ENCODE measurements around the gene SHC4. TPM values are rescaled to one million over a fixed set of nuclear protein-coding genes. Genes with fewer than 3 reads are reported as not detected.
"Not testable (repeated sequence)": the region's sequence is repeated elsewhere in the genome, so short reads cannot be mapped to it uniquely, and the experiment has no call there.

SHC4 gene
- polyA plus RNA-seq, 3 donors from 2014 or later: 0.10 to 0.19 TPM; not detected in 1

DNA sequence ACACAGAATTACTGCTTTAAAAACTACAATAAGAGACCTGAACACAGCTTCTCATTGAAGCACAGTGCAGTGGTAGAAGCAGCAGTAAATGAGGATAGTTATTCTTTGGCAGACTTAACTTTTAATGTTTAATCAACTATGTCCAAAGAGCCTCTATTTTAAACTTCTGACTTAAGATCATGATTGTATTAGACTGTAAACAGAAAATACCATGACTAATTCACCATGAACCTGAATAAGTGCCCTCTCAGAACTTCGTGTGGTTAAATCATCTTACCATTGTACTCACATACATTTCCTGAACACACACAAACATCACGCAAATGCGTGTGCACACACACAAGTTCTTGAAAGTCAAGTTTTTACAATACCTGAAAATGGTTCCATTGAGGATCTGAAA is 166.8 kb downstream of the SHC4 start:
- Mint-ChIP-seq H3K27me3 (ENCODE audit: low read depth in 3 of 3) (no peaks in the 10 kb centered on the region), H3K36me3 (peaks cover 0 to 13% (median 8%) of the 10 kb centered on the region in 3 donors), H3K4me3 (peak overlapping the region in 3 of 5 donors; percentile 21 to 51 (median 29)), H3K9me3 (no peaks in the 10 kb centered on the region), H3K4me1 (peaks cover 30 to 46% of the 10 kb centered on the region in 2 donors), H3K27ac (peak overlapping the region in 5 of 6 donors; percentile 29 to 83 (median 77))
- no peak for DNase-seq

DNA sequence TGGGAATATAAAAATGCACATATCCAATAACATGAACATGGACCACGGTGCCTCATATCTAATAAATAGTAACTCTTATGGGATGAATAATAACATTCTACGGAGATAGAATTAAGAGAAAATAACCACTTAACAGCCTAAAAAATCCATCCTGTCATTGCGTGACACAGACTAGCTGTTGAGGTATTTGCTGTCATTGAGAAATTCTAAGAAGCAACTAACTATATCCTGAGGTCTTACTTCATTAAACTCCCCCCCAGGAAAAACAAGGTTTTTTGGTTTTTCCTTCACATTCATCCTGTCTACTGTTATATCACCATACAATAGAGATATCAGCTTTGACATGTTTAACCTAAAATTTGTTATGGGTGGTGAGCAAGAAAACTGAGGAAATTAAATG is 167.2 kb downstream of the SHC4 start:
- peaks cover 0 to 13% (median 8%) of the 10 kb centered on the region in 3 donors for H3K36me3 Mint-ChIP-seq
- H3K27ac Mint-ChIP-seq: peak overlapping the region in 3 of 6 donors; percentile 72 to 83 (median 77)
- DNase-seq: no peak
- no peaks in the 10 kb centered on the region for H3K9me3 Mint-ChIP-seq
- H3K4me3 Mint-ChIP-seq: peak overlapping the region in 2 of 5 donors; percentile 21 to 29
- peaks cover 30 to 46% of the 10 kb centered on the region in 2 donors for H3K4me1 Mint-ChIP-seq
- no peaks in the 10 kb centered on the region for H3K27me3 Mint-ChIP-seq (ENCODE audit: low read depth in 3 of 3)

DNA sequence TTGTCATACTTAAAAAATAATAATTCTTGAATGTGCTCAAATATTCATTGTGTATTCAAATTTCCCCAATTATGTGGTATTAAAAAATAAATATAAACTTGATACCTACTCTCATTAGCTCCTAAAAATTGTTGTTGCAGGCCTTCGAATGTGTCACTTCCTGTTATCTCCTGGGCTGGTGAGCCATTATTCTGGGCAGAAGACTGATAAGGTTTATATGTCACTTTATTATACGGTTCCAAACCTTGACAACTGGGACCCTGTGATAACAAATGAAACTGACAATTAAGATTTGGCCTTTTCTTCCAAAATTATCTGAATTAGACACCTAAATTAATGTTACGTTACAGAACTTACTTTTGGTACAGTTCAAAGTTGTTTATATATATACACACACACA is 167.8 kb downstream of the SHC4 start:
- no peaks in the 10 kb centered on the region for H3K27me3 Mint-ChIP-seq (ENCODE audit: low read depth in 3 of 3)
- no peak for DNase-seq
- peaks cover 0 to 13% (median 8%) of the 10 kb centered on the region in 3 donors for H3K36me3 Mint-ChIP-seq
- H3K4me1 Mint-ChIP-seq: peaks cover 26 to 40% of the 10 kb centered on the region in 2 donors
- H3K27ac Mint-ChIP-seq: no peak overlapping the region
- no peaks in the 10 kb centered on the region for H3K9me3 Mint-ChIP-seq
- H3K4me3 Mint-ChIP-seq: no peak overlapping the region

GRCh38 chr15:48794697-48795134 is 169.0 kb downstream of the SHC4 start:
- Mint-ChIP-seq H3K9me3 (no peaks in the 10 kb centered on the region), H3K27me3 (ENCODE audit: low read depth in 3 of 3) (no peaks in the 10 kb centered on the region), H3K4me1 (peaks cover 26 to 39% of the 10 kb centered on the region in 2 donors), H3K4me3 (peak overlapping the region; percentile 0 to 59 (median 42)), H3K36me3 (peaks cover 4 to 19% (median 17%) of the 10 kb centered on the region in 3 donors), H3K27ac (peak overlapping the region; percentile 35 to 88 (median 73))
- no peak for DNase-seq

GRCh38 chr15:48792408-48792807 is 171.3 kb downstream of the SHC4 start:
- Mint-ChIP-seq H3K4me3 (no peak overlapping the region), H3K27ac (no peak overlapping the region), H3K27me3 (ENCODE audit: low read depth in 3 of 3) (no peaks in the 10 kb centered on the region), H3K9me3 (no peaks in the 10 kb centered on the region), H3K4me1 (peaks cover 23 to 33% of the 10 kb centered on the region in 2 donors), H3K36me3 (peaks cover 7 to 28% (median 27%) of the 10 kb centered on the region in 3 donors)
- no peak for DNase-seq

- not testable (repeated sequence) for H3K27me3 Mint-ChIP-seq (ENCODE audit: low read depth in 3 of 3); H3K4me3 Mint-ChIP-seq; H3K9me3 Mint-ChIP-seq; DNase-seq; H3K27ac Mint-ChIP-seq
- H3K4me1 Mint-ChIP-seq: peaks cover 8 to 15% of the 10 kb centered on the region in 2 donors
- peaks cover 7 to 31% (median 28%) of the 10 kb centered on the region in 3 donors for H3K36me3 Mint-ChIP-seq
These were observed 173.1 kb downstream of the SHC4 start for GRCh38 chr15:48790466-48791115.

- Mint-ChIP-seq H3K27ac (no peak overlapping the region), H3K27me3 (ENCODE audit: low read depth in 3 of 3) (peaks cover 0 to under 1% (median 0%) of the 10 kb centered on the region in 3 donors), H3K36me3 (peaks cover 25 to 48% (median 39%) of the 10 kb centered on the region in 3 donors), H3K4me1 (no peaks in the 10 kb centered on the region), H3K9me3 (no peaks in the 10 kb centered on the region), H3K4me3 (no peak overlapping the region)
- no peak for DNase-seq
These were observed 178.0 kb downstream of the SHC4 start for GRCh38 chr15:48785712-48786111.

GRCh38 chr15:48785195-48785594 is 178.5 kb downstream of the SHC4 start:
- no peak overlapping the region for H3K4me3 Mint-ChIP-seq
- no peaks in the 10 kb centered on the region for H3K4me1 Mint-ChIP-seq
- peaks cover 26 to 48% (median 43%) of the 10 kb centered on the region in 3 donors for H3K36me3 Mint-ChIP-seq
- H3K27ac Mint-ChIP-seq: no peak overlapping the region
- peaks cover 0 to 3% (median 0%) of the 10 kb centered on the region in 3 donors for H3K27me3 Mint-ChIP-seq (ENCODE audit: low read depth in 3 of 3)
- no peak for DNase-seq
- no peaks in the 10 kb centered on the region for H3K9me3 Mint-ChIP-seq

DNA sequence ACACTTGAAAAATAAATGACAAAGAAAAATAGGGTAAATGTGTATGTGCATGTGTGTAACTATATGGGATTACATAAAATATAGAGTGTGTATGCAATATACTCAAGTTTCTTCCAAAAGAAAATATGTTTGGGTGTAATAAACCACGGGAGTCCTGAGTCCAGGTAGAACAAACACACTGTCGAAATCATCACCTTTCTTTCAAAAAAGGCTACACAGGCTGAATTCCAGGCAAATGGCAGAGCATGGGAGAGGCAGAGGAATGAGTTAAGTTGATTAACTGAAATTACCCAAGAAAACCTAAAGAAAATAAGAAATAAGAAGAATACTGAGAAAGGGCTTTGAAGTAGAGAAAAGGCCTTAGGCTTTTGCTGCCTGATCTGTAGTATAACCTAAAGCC is 179.0 kb downstream of the SHC4 start:
- no peak overlapping the region for H3K4me3 Mint-ChIP-seq
- peaks cover 25 to 49% (median 44%) of the 10 kb centered on the region in 3 donors for H3K36me3 Mint-ChIP-seq
- H3K27ac Mint-ChIP-seq: no peak overlapping the region
- no peak for DNase-seq
- H3K27me3 Mint-ChIP-seq (ENCODE audit: low read depth in 3 of 3): peaks cover 0 to 3% (median 0%) of the 10 kb centered on the region in 3 donors
- H3K4me1 Mint-ChIP-seq: no peaks in the 10 kb centered on the region
- H3K9me3 Mint-ChIP-seq: no peaks in the 10 kb centered on the region

DNA sequence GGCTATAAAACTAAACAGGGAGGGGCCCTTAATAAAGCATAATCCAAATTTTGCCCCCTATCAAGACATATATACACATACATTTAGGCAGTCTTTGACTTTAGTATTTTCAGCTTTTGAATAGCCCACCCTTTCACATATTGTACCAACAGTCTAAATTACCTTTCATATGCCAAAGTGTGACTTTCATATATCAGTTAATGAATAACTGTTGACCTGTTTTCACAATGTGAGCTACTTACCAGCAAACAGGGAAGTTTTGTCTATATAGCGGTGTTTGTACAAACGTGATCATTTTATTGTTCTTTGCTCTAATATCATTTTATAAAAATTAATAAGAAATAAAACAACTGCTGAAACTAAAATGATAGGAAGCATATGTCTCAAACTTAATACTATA is 180.8 kb downstream of the SHC4 start:
- Mint-ChIP-seq H3K9me3 (no peaks in the 10 kb centered on the region), H3K27ac (no peak overlapping the region), H3K27me3 (ENCODE audit: low read depth in 3 of 3) (peaks cover 0 to 3% (median 0%) of the 10 kb centered on the region in 3 donors), H3K4me1 (no peaks in the 10 kb centered on the region), H3K4me3 (no peak overlapping the region), H3K36me3 (peaks cover 24 to 48% (median 44%) of the 10 kb centered on the region in 3 donors)
- no peak for DNase-seq

GRCh38 chr15:48781481-48782081 is 182.1 kb downstream of the SHC4 start:
- no peak overlapping the region for H3K4me3 Mint-ChIP-seq
- H3K27ac Mint-ChIP-seq: no peak overlapping the region
- H3K27me3 Mint-ChIP-seq (ENCODE audit: low read depth in 3 of 3): peaks cover 0 to 3% (median 0%) of the 10 kb centered on the region in 3 donors

GRCh38 chr15:48781017-48781416 is 182.7 kb downstream of the SHC4 start:
- H3K36me3 Mint-ChIP-seq: peaks cover 24 to 45% (median 39%) of the 10 kb centered on the region in 3 donors
- no peak overlapping the region for H3K4me3 Mint-ChIP-seq
- no peak overlapping the region for H3K27ac Mint-ChIP-seq
- H3K4me1 Mint-ChIP-seq: no peaks in the 10 kb centered on the region
- H3K27me3 Mint-ChIP-seq (ENCODE audit: low read depth in 3 of 3): peaks cover 0 to 3% (median 0%) of the 10 kb centered on the region in 3 donors
- H3K9me3 Mint-ChIP-seq: no peaks in the 10 kb centered on the region
- no peak for DNase-seq

More at GRCh38 chr15:48781481-48782081, 182.1 kb downstream of the SHC4 start:
- no peaks in the 10 kb centered on the region for H3K4me1 Mint-ChIP-seq
- H3K9me3 Mint-ChIP-seq: no peaks in the 10 kb centered on the region
- no peak for DNase-seq
- peaks cover 24 to 45% (median 41%) of the 10 kb centered on the region in 3 donors for H3K36me3 Mint-ChIP-seq

- no peak for DNase-seq
- no peaks in the 10 kb centered on the region for H3K4me1 Mint-ChIP-seq
- no peak overlapping the region for H3K27ac Mint-ChIP-seq
- H3K36me3 Mint-ChIP-seq: peaks cover 20 to 48% (median 42%) of the 10 kb centered on the region in 3 donors
- H3K9me3 Mint-ChIP-seq: no peaks in the 10 kb centered on the region
- H3K4me3 Mint-ChIP-seq: no peak overlapping the region
- H3K27me3 Mint-ChIP-seq (ENCODE audit: low read depth in 3 of 3): peaks cover 0 to 3% (median 0%) of the 10 kb centered on the region in 3 donors
These were observed 185.4 kb downstream of the SHC4 start for GRCh38 chr15:48778331-48778730.

DNA sequence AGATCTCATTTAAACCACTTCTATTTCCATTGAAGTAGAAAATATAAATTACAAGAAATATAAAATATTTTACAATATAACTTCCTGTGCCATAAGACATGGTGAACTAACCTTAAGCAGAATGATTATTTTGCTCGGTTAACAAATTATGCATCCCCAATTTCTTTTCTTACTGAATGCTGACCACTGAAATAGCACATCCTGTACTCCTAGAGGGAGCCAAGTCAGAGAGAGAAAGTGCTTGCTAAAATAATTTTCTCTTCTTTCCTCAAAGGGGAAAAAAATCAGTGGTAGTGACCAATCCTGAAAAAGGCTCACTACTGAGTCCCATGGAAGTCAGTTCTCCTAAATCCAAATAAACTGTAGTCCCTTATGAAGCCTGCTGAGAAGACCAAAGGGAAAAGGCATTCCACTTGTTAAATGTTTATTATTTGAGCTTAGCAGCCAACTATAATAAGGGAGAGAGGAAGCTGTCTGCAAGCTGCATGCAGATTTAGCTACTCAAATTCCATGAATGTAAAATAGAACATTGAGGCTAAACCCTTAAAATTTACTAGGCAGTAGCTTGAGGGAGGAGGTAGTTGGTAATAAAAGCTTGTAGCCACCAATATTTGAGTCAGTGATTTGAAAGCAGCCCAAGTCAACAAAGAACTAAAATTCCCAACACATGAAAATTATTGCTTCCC is 185.9 kb downstream of the SHC4 start:
- no peak for DNase-seq
- no peaks in the 10 kb centered on the region for H3K4me1 Mint-ChIP-seq
- H3K27ac Mint-ChIP-seq: no peak overlapping the region
- H3K36me3 Mint-ChIP-seq: peaks cover 22 to 46% (median 42%) of the 10 kb centered on the region in 3 donors
- H3K4me3 Mint-ChIP-seq: no peak overlapping the region
- no peaks in the 10 kb centered on the region for H3K9me3 Mint-ChIP-seq
- H3K27me3 Mint-ChIP-seq (ENCODE audit: low read depth in 3 of 3): peaks cover 0 to 3% (median 0%) of the 10 kb centered on the region in 3 donors

Measured in immature natural killer cell (primary cell).